Smooth muscle cell (in vitro differentiated cells): ENCODE measurements around the gene PITPNM1. TPM values are rescaled to one million over a fixed set of nuclear protein-coding genes. Genes with fewer than 3 reads are reported as not detected.

Source experiments
- DNase-seq: peaks from one replicate; lab custom pipeline; 2025; ENCODE audit not compliant: unreplicated experiment; lab: John Stamatoyannopoulos, UW
- H2AFZ ChIP-seq: fragments of 200-600 bp; sonication (generic); 2 replicates; pipeline ENCODE4 v1.6.0; 2016; ENCODE audit warnings: antibody characterized with exemption, low read depth, mild to moderate bottlenecking
- H3F3A ChIP-seq: fragments of 200-600 bp; sonication (generic); 2 replicates; pipeline ENCODE4 v1.6.0; 2017; ENCODE audit warnings: antibody characterized with exemption, low read depth
- H3K27ac ChIP-seq: fragments of 200-600 bp; sonication (generic); 2 replicates; pipeline ENCODE4 v1.5.1; 2016; ENCODE audit warnings: low read depth, mild to moderate bottlenecking
- H3K27me3 ChIP-seq: fragments of 200-600 bp; sonication (generic); 2 replicates; pipeline ENCODE4 v1.6.1; 2016; ENCODE audit warnings: low read depth, mild to moderate bottlenecking
- H3K36me3 ChIP-seq: fragments of 200-600 bp; sonication (generic); 2 replicates; pipeline ENCODE4 v1.5.1; 2016; ENCODE audit warnings: low read depth
- H3K4me1 ChIP-seq: fragments of 200-600 bp; sonication (generic); 2 replicates; pipeline ENCODE4 v1.5.1; 2016; ENCODE audit warnings: low read depth
- H3K4me2 ChIP-seq: fragments of 200-600 bp; sonication (generic); 2 replicates; pipeline ENCODE4 v1.6.0; 2016; ENCODE audit warnings: mild to moderate bottlenecking
- H3K4me3 ChIP-seq: fragments of 200-600 bp; sonication (generic); 2 replicates; pipeline ENCODE4 v1.5.1; 2016; ENCODE audit warnings: mild to moderate bottlenecking
- H3K79me2 ChIP-seq: fragments of 200-600 bp; sonication (generic); 2 replicates; pipeline ENCODE4 v1.6.0; 2016; ENCODE audit warnings: low read depth, mild to moderate bottlenecking
- H3K9ac ChIP-seq: fragments of 200-600 bp; sonication (generic); 2 replicates; pipeline ENCODE4 v1.6.0; 2016; ENCODE audit warnings: low read depth
- H3K9me3 ChIP-seq: fragments of 200-600 bp; sonication (generic); replicated peaks from 2 replicates; pipeline ENCODE4 v1.5.1; 2016; ENCODE audit warnings: low read depth
- H4K20me1 ChIP-seq: fragments of 200-600 bp; sonication (generic); 2 replicates; pipeline ENCODE4 v1.6.0; 2016; ENCODE audit warnings: low read depth
- WGBS: methylation state at CpG from one replicate; pipeline ENCODE4 v1.1.7; 2016; ENCODE audit warnings: low lambda C conversion rate; 5-methylcytosine and 5-hydroxymethylcytosine counted together
- polyA plus RNA-seq: library from polyadenylated mRNA; unstranded; fragments of >200 nt; fragmentation: Nextera tagmentation; extraction: Ambion mirVana; gene quantifications from 2 replicates; pipeline ENCODE4 v1.2.1, GENCODE V29; 2016
- total RNA-seq: library from RNA; depleted of rRNA; stranded (reverse); fragments of >200 nt; gene quantifications from 2 replicates; pipeline ENCODE4 v1.2.3, GENCODE V29; 2014
- TF ChIP-seq, protein P1 (sequence below): fragments of 200-600 bp; sonication (generic); IDR thresholded peaks from 2 replicates; pipeline ENCODE4 v1.5.1; 2017; ENCODE audit warnings: borderline replicate concordance, mild to moderate bottlenecking, antibody characterized with exemption; ENCODE audit not compliant: insufficient read depth, poor library complexity, severe bottlenecking

PITPNM1 gene
- total and polyA plus RNA-seq, 2 experiments from 2014 or later, result 27.6 to 35.0 TPM

DNA sequence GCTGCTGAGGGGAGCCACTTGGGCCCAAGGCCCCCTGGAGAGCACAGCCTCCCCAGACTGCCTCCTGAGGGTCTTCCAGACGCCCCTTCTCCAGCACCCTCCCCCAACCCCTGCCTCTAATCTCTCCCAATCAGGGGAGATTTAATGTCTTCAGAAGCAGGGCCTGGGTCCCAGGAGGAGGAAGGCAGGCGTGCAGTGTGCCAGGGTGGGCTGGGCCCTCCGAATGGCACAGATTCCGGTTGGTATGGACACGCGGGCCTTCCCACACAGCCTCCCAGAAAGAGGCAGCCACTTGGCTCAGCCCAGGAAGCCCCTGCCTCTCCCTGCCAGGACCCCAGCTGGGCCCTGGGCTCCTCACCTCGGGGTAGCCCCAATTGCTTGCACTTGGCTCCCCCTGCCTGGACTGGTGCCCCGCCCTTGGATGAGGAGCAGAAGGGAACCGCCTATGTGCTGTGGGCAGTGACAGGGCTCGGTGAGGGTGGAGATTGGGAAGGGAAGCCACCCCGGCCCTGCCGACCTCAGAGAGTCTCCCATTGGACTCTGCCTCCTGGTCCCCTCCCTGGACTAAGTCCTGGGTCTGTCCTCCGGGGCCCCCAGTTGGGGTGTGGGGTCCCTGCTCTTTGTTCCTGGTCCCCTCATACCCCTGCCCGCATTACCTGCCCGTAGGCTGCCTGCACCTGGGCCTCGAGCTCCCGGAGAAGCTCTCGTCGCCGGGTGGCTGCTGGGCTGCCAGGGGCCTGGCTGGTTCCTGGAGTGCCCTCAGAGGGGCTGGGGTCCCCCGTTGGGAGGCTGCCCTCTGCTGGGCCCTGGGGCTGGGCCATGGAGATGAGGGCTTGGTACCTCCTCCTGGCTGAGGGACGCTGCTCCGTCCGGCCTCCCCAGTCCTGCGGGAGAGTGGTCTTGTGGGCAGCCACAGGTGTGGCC lies 18.7 kb upstream of the PITPNM1 start:
- TF ChIP-seq, protein P1, sequence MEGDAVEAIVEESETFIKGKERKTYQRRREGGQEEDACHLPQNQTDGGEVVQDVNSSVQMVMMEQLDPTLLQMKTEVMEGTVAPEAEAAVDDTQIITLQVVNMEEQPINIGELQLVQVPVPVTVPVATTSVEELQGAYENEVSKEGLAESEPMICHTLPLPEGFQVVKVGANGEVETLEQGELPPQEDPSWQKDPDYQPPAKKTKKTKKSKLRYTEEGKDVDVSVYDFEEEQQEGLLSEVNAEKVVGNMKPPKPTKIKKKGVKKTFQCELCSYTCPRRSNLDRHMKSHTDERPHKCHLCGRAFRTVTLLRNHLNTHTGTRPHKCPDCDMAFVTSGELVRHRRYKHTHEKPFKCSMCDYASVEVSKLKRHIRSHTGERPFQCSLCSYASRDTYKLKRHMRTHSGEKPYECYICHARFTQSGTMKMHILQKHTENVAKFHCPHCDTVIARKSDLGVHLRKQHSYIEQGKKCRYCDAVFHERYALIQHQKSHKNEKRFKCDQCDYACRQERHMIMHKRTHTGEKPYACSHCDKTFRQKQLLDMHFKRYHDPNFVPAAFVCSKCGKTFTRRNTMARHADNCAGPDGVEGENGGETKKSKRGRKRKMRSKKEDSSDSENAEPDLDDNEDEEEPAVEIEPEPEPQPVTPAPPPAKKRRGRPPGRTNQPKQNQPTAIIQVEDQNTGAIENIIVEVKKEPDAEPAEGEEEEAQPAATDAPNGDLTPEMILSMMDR, result no peak
- H4K20me1 ChIP-seq, result no peaks in the 10 kb centered on the region
- H3F3A ChIP-seq, result no peaks in the 10 kb centered on the region
- H3K9ac ChIP-seq, result no peak overlapping the region
- 90% methylated on average over 24 of the region's 25 CpGs for WGBS
- H3K79me2 ChIP-seq, result no peaks in the 10 kb centered on the region
- H3K9me3 ChIP-seq, result no peaks in the 10 kb centered on the region
- no peaks in the 10 kb centered on the region for H3K4me1 ChIP-seq
- no peak overlapping the region for H2AFZ ChIP-seq
- H3K4me3 ChIP-seq, result no peak overlapping the region
- H3K27me3 ChIP-seq, result no peaks in the 10 kb centered on the region
- no peak overlapping the region for H3K4me2 ChIP-seq
- no peak overlapping the region for H3K27ac ChIP-seq
- H3K36me3 ChIP-seq, result no peaks in the 10 kb centered on the region
- no peak for DNase-seq

DNA sequence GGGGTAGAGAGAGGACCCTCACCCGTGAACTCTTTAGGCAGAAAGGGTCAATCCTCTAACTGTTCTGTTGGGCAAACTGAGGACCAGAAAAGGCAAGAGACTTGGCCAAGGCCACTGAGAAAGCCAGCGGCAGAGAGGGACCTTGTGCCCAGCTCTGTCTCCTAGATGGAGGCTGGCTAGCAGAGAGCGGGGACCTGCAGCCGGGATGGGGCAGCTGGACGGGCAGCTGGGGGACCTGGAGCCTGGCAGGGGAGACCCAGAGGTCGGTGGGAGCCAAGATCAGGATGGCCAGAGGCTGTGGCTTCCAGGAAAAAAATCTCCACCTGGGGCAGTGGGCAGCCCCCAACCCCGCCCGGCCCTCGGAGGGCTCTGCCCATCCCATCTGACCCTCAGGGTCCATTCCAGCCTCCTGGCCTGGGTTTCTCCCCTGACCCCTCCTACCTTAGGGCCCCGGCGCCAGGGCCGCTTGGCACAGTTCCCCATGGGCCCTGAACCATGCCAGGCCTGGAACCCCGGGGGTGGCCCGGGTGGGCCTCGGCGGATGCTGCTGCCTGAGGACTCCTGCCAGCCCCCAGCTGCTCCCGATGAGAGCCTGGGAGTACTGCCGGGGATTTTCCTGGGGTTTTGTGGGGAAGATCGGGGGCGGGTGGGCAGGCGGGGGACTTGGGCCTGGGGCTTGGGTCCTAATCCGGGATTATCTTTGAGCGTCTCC lies 17.8 kb upstream of the PITPNM1 start, which contains the start of gene CABP2:
Gene CABP2 (minus strand): TSS at position 603 of the 712 bp plus-strand sequence. CDS start 120 bp downstream, at position 483.
- Histone ChIP-seq H3K9ac (no peak within 1 kb of the TSS), H4K20me1 (no peaks in the 10 kb centered on the region), H3K27ac (no peak within 1 kb of the TSS), H3F3A (no peaks in the 10 kb centered on the region), H3K4me3 (no peak within 1 kb of the TSS), H3K27me3 (no peaks in the 10 kb centered on the region), H3K79me2 (no peaks in the 10 kb centered on the region), H3K9me3 (no peaks in the 10 kb centered on the region), H2AFZ (no peak within 1 kb of the TSS), H3K36me3 (no peaks in the 10 kb centered on the region), H3K4me1 (no peaks in the 10 kb centered on the region), H3K4me2 (no peak within 1 kb of the TSS)
- no peak for DNase-seq
- TF ChIP-seq, protein P1, result no peak
- 88% methylated on average over 20 of the region's 23 CpGs for WGBS

DNA sequence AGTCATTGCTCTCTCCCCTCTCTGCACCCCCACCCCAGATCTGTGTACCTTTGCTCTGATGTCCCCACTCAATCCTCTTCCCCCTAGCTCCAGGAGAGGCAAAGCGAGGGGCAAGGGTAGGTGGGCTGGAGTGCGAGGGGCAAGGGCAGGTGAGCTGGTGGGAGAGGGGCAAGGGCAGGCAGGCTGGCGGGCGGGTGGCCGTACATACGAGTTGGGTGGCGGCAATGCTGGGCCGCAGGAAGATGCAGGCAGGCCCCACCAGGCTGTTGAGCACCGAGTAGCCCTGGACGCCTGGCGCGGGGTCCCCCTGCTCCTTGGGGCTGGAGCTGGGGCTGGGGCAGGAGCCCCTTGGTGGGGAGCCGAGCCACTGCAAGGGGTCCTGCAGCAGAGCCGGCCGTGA lies 17.2 kb upstream of the PITPNM1 start:
- no peak overlapping the region for H3K9ac ChIP-seq
- H3K79me2 ChIP-seq, result no peaks in the 10 kb centered on the region
- no peak overlapping the region for H3K27ac ChIP-seq
- H3K4me2 ChIP-seq, result no peak overlapping the region
- DNase-seq, result no peak
- H2AFZ ChIP-seq, result no peak overlapping the region
- no peaks in the 10 kb centered on the region for H4K20me1 ChIP-seq
- H3K9me3 ChIP-seq, result no peaks in the 10 kb centered on the region
- no peak overlapping the region for H3K4me3 ChIP-seq
- H3F3A ChIP-seq, result no peaks in the 10 kb centered on the region
- no peaks in the 10 kb centered on the region for H3K36me3 ChIP-seq
- H3K4me1 ChIP-seq, result no peaks in the 10 kb centered on the region
- TF ChIP-seq, protein P1, result no peak
- 96% methylated on average over 14 of the region's 15 CpGs for WGBS
- no peaks in the 10 kb centered on the region for H3K27me3 ChIP-seq
